Hindlimb muscle (tissue), 1 donor: Measurements from ENCODE around the gene PDE8B. TPM values are rescaled to one million over a fixed set of nuclear protein-coding genes. Genes with fewer than 3 reads are reported as not detected.

Experiments
- DNase-seq: peaks from one replicate; pipeline ENCODE4 v3.0.0-alpha.2; 2013
- polyA plus RNA-seq: library from polyadenylated mRNA; unstranded; fragments of 120-200 nt; gene quantifications from one replicate; pipeline ENCODE4 v1.2.1, GENCODE V29; 2013; ENCODE audit not compliant: insufficient read length

PDE8B gene
- polyA plus RNA-seq, 1 donor, result 2.4 TPM

DNA sequence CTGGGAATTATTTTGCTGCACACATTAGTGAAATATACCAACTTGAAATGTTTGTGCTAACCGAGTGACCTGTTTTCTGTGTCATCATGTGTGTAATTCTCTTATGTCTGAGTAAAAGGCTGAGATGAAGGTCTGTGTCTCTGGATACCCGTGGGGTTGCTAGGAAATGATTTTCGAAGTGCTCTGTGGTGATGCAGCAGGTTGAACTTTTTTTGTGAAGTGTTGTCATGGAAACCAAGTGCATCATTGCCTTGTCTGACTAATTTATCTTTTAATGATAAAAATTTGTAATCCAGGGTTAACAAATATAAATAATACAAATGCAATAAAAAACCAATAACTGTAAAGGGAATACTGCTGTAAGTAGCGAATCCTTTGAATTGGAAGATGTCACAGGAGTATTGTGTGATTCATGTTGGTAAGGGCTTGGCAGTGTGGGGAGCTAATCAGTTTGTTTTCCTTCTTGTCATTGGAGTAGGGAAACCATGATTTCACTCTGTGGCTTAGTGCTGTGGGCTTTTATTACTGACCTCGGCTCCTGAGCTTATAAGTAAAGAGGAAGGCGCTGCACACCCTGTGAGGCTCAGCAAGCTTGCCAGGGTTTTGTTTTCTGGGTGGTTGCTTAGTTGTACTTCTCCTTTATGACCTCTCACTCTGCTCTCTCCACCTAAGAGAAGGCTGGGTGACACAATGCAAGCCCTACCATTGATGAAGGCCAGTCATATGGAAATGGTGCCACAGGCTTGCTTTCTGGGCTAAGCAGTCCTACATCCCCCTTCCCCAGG lies 22.3 kb downstream of the PDE8B start:
- no peak for DNase-seq

DNA sequence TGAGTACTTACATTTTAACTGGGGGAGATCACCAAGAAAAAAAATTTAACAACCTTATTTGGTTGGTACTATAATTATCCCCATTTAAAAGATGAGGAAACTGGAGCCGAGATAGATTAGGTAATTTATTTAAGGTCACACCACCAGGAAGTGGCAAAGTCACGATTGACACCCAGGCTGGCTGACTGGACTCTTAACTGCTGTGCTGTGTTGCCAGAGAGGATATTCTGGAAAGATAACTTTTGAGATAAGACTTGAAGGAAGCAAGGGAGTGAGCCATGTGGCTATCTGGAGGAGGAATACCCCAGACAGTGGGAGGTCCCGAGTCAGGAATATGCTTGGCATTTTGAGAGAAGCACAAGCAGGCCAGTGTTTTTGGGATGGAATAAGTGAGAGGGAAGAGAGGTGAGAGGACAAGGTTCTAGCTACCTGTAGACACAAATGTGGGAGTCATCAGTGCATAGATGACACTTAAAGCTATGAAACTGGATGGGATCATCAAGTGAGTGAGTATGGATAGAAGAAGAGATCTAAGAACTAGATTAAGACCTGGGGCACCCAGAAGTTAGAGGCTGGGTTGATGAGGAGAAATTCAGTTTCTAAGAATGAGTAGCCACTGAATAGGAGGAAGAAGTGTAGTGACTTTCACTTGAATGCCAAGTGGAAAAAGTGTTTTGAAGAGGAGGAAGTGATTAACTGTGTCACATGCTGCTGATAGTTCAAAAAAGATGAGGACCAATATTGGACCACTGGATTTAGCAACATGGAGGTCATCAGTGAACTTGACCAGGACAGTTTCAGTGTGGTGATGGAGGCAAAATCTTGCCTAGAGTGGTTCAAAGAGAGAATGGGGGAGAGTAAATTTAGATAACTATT lies 25.6 kb downstream of the PDE8B start:
- no peak for DNase-seq

DNA sequence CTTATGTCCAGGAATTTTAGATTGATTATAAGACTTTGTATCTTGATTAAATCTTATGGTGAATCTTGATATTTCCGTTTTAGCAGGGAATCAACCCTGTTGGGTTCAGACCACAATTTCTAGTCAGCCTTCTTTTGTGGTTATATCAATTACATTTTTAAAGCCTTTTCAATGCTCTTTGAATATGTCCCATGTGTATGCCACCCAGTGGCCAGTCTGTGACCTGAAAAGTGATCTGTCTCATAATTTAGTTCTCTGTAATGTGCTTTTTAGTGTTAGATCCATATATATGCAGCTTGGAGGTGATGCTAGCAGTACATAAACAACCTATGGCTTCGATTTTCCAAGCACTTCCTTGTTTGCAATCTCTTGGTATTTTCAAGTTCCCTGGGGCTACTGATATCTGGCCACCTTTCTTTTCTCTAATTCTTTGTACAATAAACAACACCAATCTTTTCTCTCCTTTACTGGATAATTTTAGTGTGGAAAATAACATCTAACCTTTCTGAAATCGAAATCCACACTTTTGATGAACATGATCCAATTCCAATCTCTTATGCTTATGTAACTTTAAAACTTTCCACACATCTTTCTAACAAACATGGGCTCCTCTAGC lies 28.8 kb downstream of the PDE8B start:
- no peak for DNase-seq

DNA sequence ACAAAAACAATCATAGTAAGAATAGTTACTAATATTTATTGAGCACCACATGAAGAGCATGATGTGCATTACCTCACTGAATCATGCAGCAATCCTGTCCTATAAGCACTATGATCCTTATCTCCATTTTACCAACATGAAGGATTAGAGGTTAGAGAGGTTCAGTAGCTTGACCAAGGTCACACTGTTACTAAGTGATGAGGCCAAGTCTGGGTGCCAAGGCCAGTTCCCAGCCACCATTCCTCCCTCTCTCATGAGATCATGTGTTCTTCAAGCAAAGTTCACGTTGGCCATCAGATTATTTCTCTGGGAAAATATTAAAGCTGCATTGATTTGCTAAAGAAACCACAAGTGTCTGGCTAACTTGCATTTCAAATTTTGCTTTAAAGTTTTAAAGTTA lies 31.0 kb downstream of the PDE8B start:
- DNase-seq, result no peak

DNA sequence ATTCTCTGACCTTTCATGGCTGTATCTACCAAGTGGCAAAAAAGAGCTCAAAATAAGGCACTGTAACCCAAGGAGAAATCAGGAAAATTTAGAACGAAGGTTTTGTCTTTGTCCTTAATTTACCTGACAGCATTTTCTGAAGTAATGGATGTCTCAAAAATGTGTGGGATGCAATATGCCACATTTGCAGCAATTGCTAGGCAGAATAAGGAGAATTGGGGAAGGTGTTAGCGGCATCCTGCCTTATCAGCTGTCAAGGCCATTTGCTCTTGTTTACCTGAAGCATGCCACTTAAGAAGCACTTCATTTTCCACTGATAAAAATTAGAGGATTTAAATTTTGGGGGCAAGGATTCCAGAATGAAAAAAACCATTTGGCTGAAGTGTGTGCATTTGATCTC lies 39.0 kb downstream of the PDE8B start:
- DNase-seq, result no peak

DNA sequence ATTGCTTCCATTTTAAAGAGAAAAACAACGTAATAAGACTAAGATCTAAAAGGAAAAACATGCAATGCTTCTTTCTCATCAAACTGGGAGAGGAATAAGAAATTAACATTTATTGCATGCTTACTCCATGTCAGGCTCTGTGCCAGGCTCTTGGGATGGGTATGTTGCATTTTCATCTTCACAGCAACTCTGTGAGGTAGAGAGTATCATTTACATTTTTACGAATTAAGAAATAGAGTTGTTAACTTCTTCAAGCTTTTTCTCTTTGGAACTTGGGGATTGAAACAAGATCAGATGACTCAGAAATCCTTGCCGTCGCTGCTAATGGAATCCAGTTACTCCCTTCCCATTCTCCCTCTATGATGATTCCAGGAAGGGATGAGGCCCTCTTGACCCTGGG lies 39.5 kb downstream of the PDE8B start:
- DNase-seq, result no peak

DNA sequence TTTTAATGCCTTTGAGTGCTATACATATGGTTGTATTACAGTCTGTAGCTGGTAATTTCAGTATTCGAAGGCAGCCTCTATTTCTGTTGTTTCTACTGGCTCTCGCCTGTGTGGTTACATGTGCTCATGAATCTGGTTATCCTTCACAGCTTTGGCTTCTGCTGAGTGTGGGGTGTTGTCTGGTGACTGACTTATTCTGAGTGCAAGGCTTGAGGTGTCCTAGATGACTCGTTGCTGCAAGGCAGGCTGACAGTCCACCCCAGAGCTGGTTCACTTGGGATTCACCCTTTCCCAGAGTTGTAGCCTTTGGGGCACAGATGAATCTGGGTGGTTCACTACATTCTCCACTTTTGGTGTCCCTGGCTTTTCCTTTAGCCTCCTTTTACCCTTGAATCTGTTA lies 41.4 kb downstream of the PDE8B start:
- no peak for DNase-seq

DNA sequence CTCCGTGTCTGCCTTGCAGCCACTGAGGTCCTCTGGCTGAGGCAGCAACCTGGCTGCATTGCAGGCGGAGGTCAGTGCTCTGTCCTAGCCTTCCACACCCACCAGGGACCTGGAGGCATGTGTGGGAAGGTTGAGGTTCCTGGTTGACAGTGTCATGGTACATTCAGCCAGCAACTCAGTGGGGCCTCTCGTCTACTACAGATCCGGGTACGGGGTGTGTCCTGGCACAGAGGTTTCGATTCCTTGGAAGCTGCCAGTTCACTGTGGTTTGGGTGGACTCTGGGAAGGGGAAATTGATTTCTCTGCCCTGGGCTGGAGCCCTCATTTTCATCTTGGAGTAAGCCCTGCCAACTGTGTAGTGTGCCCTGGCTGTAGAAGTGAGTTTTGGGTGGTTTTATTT lies 45.1 kb downstream of the PDE8B start:
- no peak for DNase-seq

DNA sequence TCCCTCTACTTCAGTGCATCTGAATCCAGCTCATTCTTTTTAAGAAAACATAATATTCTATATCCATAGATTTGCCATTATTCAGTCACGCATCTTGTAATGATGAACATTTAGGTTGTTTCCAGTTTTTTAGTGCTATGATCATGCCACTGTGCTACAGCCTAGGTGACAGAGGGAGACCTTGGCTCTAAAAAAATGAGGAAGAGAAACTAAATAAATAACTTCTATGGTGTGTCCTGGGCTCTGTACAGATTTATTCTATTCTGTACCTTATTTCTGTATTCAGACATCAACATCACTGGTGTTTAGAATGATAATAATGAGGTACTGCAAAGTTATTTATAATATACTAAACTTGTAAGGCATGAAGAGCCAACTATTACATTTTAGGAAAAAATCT lies 45.9 kb downstream of the PDE8B start:
- no peak for DNase-seq

DNA sequence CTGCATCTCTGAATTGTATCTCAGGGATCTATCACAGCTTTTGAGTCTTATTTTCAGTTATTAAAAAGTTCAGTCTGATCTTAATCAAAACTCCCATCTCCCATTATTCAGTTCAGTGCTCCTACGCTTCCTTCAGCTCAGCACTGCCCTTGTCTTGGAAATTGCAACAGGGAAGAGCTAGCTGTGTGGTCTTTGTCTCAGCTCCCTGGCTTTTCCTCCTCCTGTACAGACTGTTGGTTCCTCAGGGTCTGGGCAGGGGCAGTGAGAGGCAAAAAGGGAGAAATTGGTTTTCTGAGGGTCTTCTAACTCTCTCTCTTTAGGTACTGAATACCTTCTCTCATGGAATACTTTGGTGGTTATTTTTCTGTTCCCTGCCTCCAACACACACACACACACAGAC lies 48.2 kb downstream of the PDE8B start:
- no peak for DNase-seq

DNA sequence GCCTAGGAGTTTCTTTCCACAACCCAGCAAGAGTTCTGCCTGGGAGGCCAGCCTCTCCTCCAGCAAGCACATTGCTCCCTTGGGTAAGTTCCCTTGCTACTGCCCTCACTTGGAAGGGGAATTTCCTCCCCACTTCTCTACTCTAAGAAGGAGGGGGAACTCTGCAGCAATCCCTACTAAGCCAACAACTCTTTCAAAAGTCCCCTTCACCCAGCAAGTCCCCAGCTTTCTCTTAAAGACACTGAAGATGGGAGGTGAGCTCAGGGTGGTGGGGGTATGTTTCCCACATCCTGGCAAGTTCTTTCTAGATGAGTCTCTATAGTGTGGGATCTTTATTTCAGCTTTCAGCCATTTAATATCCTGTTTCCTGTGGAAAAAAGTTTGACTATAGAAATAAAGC lies 49.0 kb downstream of the PDE8B start:
- no peak for DNase-seq

DNA sequence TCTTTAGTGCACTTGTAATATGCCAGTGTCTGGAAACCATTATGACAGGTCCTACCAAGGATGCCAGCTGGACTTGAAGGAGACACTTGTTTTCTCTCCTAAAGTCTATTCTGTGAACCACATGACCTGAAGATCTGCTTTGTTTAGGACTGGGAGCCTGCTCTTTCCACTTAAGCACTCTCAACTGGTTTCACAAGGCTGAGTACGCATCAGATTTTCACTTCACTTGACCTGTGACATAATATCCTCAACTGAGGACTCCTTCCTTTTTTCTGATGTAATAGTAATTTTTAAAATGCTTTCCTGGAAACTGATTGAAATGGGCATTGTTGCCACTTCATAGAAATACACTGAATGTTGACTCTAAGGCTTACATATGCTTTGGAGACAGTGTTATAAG lies 52.2 kb downstream of the PDE8B start:
- no peak for DNase-seq

DNA sequence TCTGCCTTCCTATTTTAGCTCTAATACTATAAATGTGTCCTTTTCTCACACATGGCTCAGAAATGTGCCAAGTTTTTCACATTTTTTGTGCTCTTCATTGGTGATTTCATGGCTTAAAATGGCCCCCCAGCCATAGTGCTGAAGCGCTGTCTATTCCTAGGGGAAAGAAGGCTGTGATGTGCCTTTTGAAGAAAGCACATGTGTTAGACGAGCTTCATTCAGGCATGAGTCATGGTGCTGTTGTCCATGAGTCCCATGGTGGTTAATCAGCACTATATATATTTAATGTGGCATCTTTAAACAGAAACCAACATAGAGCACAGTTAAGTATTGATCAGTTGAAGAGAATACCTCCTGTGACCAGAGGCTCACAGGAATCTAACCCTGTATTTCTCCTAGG lies 55.8 kb downstream of the PDE8B start:
- no peak for DNase-seq

DNA sequence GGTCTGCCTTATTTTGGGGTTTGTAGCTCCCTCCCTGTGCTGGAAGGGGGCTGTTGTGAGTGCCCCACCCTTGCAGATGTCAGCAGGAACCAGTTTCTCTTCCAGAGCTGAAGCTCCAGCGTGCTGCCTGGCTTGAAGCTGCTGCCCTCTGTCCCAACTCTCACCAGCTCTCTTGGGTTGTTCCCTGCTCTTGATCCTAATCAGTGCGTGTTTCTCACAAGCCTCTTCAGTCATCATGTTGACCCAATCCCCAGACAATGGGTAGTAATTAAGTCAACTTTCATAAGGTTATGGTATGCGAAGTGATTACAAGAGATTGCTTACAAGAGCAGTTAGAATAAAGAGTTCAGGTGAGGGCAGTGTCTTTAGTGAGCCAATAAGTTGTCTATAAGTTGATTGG lies 57.0 kb downstream of the PDE8B start:
- DNase-seq, result no peak

DNA sequence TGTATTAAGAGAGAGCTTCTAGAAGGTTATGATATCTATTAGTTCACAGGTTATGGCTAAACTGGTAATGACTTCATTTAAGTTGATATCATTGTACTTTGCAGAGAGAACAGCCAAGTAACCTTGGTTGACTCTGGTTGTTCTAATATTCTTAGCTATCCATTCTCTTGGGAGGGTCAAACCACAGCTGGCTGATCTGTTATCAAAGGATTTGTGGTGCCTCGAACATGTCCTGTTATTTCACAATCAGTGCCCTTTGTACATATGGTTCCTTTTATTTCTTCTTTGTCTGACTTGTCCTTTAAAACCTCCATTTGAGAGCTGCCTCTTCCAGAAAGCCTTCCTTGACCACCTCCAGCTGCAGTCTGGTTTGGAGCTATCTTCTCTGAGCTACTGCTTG lies 61.7 kb downstream of the PDE8B start:
- no peak for DNase-seq

DNA sequence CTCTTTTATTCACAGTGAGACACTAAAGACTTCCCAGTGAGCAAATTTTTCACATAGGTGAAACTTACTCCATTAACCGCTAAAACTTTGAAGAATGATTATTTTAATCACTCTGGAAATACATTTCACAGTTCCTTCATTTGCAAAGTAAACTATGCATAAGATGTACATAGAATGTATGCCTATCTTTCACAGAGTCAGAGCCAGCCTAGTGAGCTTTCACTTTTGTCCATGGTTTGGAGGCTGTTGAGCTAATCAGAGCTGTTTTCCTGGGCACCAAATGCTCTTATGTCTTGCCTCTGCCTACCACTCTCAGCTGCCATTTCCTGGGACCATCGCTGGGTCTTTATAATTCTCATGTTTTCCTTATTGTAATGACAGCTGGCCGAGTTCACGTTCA lies 67.3 kb downstream of the PDE8B start:
- no peak for DNase-seq

DNA sequence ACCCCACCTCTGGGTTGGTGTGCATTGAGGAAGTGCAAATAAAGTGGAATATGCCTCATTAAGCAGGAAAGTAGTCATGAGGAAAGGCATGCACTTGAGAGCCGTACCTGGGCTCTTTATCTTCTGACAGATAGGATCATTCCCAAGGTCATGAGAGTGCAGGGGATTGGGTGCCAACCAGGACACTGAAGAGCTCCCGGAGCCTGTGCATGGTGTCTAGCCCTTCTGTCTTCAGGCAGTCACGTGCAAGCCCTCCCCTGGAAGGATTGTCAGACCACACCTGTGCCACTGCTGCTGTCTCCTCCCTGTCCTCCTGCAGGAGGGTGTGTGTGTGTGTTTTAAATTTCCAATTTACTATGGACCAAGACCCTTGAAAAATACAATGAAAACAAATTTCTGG lies 69.6 kb downstream of the PDE8B start:
- DNase-seq, result no peak

DNA sequence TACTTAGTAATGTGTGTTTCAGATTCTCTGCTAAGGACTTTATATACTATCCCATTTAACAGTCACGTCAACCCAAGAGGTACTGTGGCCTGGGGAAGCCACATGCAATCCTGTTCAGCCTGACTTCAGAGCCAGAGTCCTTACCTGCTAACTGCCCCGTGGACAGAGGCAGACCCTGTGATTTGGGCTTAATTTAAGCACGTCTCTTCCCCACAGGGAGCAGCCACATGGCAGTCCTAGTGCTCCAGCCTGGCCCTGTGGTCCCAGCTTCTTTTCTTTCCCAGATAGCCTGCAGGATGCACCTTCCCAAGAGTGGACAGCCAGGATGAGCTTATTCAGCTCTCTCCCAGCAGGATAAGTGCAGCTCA lies 71.5 kb downstream of the PDE8B start:
- no peak for DNase-seq

DNA sequence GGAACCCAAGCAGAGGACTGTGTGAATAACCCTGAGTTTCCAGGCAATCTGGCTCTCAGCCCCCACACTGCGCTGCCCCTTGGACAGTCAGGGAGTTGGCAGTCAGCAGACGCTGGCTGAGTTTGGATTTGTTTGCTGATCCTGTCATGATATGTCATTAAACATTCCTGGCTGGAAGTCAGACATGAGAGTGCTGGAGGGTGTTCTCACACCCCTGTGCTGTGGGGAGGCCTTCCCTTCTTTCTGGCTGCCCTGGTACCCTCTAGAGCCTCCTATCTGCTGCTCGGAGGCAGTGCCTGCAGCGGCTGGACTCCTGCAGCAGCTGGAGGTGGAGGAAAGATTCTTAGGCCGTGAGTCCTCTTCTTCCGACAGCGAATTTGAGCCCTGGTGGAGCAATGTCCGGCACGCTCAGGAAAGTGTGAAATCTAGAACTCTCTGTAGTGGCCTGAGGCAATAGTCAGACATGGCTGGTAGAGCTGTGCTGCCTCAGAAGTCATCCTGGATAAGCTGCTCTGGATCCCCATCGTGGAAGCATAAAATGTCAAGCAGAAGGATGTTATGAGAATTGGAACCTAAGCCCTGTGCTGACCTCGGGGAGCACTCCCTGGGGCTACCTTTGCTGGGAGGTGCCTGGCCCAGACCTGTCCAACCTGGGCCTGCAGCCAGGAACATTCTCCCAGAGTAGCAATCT lies 72.0 kb downstream of the PDE8B start:
- DNase-seq, result no peak

DNA sequence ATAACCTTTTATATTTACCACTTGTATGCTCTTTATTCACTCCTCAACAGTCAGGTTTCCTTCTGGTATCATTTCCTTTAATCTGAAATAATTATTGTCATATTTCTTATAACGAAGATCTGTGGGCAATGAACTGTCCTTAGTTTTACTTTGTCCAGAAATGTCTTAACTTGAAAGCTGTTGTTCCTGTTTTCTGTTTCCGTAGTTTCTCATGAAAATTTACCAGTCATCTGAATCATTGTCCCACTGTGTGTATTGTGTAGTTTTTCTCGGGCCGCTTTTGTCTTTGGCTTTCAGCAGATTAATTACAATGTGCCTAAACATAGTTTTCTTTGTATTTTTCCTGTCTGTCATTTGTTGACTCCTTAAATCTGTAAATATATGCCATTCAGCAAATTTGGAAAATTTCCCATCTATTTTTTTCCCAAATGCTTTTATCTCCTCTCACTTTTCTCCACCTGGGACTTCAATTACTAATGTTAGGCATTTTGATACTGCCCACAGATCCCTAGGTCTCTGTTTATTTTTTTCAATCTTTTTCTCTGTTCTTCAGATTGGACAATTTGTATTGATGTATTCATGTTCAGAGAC lies 74.9 kb downstream of the PDE8B start:
- DNase-seq, result no peak

DNA sequence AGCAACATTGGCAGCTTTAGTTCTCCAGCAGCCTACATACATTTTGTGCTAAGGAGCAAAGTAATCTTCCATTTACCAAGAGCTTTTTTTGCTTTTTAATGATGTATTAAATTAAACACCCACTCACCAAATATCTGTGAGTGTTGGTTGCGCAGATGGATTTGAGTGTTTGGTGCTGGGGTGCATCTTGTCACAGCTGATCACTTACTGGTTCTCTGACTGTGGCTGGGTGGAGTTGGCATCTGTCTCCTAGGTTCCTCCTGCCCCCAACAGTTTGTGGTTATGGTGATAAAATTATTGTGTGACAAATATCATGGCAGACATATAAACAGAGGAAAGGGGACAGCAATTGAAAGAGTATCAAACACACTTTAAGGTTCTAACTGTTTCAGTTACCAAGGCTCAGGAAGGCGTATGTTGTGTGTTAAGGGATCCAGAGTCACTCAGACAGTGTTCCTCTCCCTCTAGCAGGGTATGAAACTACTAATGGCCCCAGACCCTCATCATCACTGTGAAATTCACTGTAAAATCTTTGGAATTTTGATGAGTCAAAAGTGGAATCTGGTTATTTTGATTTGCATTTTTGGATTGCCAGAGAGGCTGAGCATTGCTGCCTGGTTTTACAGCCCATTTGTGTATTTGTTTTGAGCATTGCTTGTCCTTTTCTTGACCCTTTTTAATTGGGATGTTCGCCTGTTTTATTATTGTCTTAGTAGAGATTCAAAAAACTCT lies 81.7 kb downstream of the PDE8B start:
- no peak for DNase-seq

DNA sequence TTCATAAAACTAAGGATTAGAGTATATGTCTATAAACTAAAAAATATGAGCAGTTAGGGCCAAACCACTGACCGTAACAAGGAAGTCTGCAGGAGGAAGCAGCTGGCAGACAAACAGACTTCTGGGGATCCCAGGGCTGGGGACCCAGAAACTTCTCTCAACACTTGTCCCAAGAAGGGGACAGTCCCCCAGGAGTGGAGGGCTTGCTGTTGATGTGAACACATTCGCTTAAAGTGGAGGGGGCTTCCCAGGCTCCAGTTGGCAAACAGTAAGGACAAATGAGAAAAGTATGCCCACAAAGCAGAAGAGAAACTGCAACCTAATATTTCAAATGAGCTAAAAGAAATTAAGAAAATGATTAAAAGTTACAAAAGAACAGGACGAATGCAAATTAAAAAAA lies 83.7 kb downstream of the PDE8B start:
- DNase-seq, result no peak
